ENCODE results near the gene CWC15. TPM values are rescaled to one million over a fixed set of nuclear protein-coding genes. Genes with fewer than 3 reads are reported as not detected.

The CWC15 gene
- total and polyA plus RNA-seq, 2 donors (not counting 1 experiment from before 2014, with no cell fraction given) = 18.1 to 59.8 TPM

DNA sequence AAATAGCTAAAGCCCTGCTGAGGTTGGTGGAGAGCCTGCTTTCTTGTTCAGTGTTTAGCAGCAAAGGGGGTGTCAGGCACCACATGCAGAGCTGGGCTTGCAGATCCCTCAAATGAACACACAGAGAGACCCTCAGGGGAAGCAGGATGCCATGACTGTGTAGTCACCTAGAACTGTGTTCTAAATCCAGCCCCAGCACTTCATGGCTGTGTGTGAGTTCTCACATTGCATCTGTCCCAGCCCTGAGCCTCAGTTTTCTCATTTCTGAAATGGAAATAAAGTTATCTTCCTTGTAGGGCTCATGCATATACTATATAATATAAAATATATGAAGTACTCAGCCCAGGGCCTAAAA lies 47.1 kb downstream of the CWC15 start:
- POLR2A ChIA-PET = no interaction called here
- Histone ChIP-seq H2AFZ (ENCODE audit: insufficient read depth, low read depth, low read length, poor library complexity, severe bottlenecking) (no peak overlapping the region), H3K4me3 (ENCODE audit: control extremely low read depth in 1 of 5, extremely low read depth in 1 of 5, insufficient read depth in 1 of 5, low read depth in 2 of 5, low read length in 4 of 5) (no peak overlapping the region), H4K20me1 (ENCODE audit: control insufficient read depth, insufficient read depth, low read length, poor library complexity, severe bottlenecking) (no peaks in the 10 kb centered on the region), H3K27ac (ENCODE audit: low read length in 2 of 2) (no peak overlapping the region), H3K27me3 (replicated peaks in 1 of 4; ENCODE audit: control extremely low read depth in 1 of 4, control insufficient read depth in 3 of 4, insufficient read depth in 4 of 4, low read length in 3 of 4) (peaks cover 0 to 3% (median 1%) of the 10 kb centered on the region in 4 experiments), H3K36me3 (replicated peaks in 1 of 2; ENCODE audit: control extremely low read depth in 1 of 2, control insufficient read depth in 1 of 2, extremely low read depth in 1 of 2, insufficient read depth in 2 of 2, low read length in 1 of 2) (no peaks in the 10 kb centered on the region), H3K79me2 (ENCODE audit: control insufficient read depth, insufficient read depth, low read length) (no peaks in the 10 kb centered on the region), H3K4me1 (ENCODE audit: control insufficient read depth in 2 of 2, insufficient read depth in 2 of 2, low read length in 2 of 2) (peaks cover 11 to 29% of the 10 kb centered on the region in 2 donors), H3K4me2 (replicated peaks; ENCODE audit: low read depth, low read length, poor library complexity, severe bottlenecking) (no peak overlapping the region), H3K9ac (ENCODE audit: low read length) (no peak overlapping the region), H3K9me3 (ENCODE audit: control extremely low read depth in 1 of 3, control insufficient read depth in 2 of 3, insufficient read depth in 1 of 3, low read length in 2 of 3) (no peaks in the 10 kb centered on the region)
- Mint-ChIP-seq H3K27ac (no peak overlapping the region), H3K4me3 (no peak overlapping the region), H3K4me1 (peaks cover 30% of the 10 kb centered on the region), H3K9me3 (ENCODE audit: insufficient read depth) (no peaks in the 10 kb centered on the region), H3K27me3 (peaks cover 9% of the 10 kb centered on the region)
- CTCF ChIA-PET = no interaction called here
- ATAC-seq (ENCODE audit: low read depth) = no peak
- DNase-seq = no peak
- TF ChIP-seq CTCF (IDR thresholded peaks at IDR 0.05) = no peak
- TF ChIP-seq EZH2 (IDR thresholded peaks at IDR 0.05; ENCODE audit: borderline replicate concordance, insufficient read depth, low read depth, low read length, poor library complexity, severe bottlenecking) = no peak
- intact Hi-C loops (cut with micrococcal nuclease) = no loop called here

DNA sequence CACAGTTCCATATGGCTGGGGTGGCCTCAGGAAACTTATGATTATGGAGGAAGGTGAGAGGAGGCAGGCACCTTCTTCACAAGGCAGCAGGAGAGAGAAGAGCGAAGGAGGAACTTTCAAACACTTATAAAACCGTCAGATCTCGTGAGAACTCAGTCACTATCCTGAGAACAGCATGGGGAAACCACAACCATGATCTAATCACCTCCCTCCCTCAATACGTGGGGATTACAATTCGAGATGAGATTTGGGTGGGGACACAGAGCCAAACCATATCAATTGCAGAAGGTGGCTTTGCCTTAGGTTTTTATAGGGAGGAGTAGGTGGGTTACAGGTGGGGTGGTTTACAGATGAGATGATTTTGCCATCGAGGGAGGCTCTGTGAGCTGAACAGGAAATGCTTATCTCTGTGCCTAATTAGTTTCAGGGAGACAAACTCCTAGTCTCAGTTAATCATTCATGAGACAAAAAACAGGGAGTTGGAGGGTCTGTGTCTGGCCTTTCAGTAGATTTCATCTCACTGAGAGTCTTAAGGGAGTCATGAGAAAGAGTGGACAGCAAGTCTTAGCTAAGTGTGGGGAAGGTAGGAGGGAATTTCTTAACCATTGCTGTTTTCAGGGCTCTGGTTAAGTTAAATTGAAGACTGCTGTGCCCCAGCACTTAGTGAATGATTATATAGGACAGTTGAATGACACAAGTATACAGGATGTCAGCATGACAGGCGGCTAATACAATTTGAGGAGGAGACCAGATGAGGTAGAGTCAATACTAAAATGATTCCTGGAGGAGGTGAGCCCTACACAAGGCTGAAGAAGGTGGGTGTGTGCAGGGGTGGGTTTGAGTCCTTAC lies 47.7 kb downstream of the CWC15 start:
- DNase-seq (no peak), ATAC-seq (ENCODE audit: low read depth) (no peak)
- POLR2A ChIA-PET = no interaction called here
- Mint-ChIP-seq H3K9me3 (ENCODE audit: insufficient read depth) (no peaks in the 10 kb centered on the region), H3K4me1 (peaks cover 30% of the 10 kb centered on the region), H3K27me3 (peaks cover 9% of the 10 kb centered on the region), H3K27ac (no peak overlapping the region), H3K4me3 (no peak overlapping the region)
- no peaks in the 10 kb centered on the region for H3K9me3 ChIP-seq (ENCODE audit: control extremely low read depth in 1 of 3, control insufficient read depth in 2 of 3, insufficient read depth in 1 of 3, low read length in 2 of 3)
- no peak overlapping the region for H3K9ac ChIP-seq (ENCODE audit: low read length)
- H3K4me2 ChIP-seq (replicated peaks; ENCODE audit: low read depth, low read length, poor library complexity, severe bottlenecking) = no peak overlapping the region
- intact Hi-C loops (cut with micrococcal nuclease) = no loop called here
- 62% methylated on average over 1 of the region's 7 CpGs for WGBS (ENCODE audit: insufficient coverage)
- no peaks in the 10 kb centered on the region for H3K79me2 ChIP-seq (ENCODE audit: control insufficient read depth, insufficient read depth, low read length)
- no peak overlapping the region for H3K4me3 ChIP-seq (ENCODE audit: control extremely low read depth in 1 of 5, extremely low read depth in 1 of 5, insufficient read depth in 1 of 5, low read depth in 2 of 5, low read length in 4 of 5)
- no peak overlapping the region for H3K27ac ChIP-seq (ENCODE audit: low read length in 2 of 2)
- CTCF ChIA-PET = interaction anchor here (0.6 kb wide), 1 partner anchor 1067 kb away, joined by 3 read pairs; no protein-coding TSS in a partner anchor
- no peaks in the 10 kb centered on the region for H4K20me1 ChIP-seq (ENCODE audit: control insufficient read depth, insufficient read depth, low read length, poor library complexity, severe bottlenecking)
- peaks cover 0 to 3% (median 1%) of the 10 kb centered on the region in 4 experiments for H3K27me3 ChIP-seq (replicated peaks in 1 of 4; ENCODE audit: control extremely low read depth in 1 of 4, control insufficient read depth in 3 of 4, insufficient read depth in 4 of 4, low read length in 3 of 4)
- peak overlapping the region; percentile 30 for H2AFZ ChIP-seq (ENCODE audit: insufficient read depth, low read depth, low read length, poor library complexity, severe bottlenecking)
- TF ChIP-seq CTCF (IDR thresholded peaks at IDR 0.05) = no peak
- TF ChIP-seq EZH2 (IDR thresholded peaks at IDR 0.05; ENCODE audit: borderline replicate concordance, insufficient read depth, low read depth, low read length, poor library complexity, severe bottlenecking) = no peak
- H3K36me3 ChIP-seq (replicated peaks in 1 of 2; ENCODE audit: control extremely low read depth in 1 of 2, control insufficient read depth in 1 of 2, extremely low read depth in 1 of 2, insufficient read depth in 2 of 2, low read length in 1 of 2) = no peaks in the 10 kb centered on the region
- H3K4me1 ChIP-seq (ENCODE audit: control insufficient read depth in 2 of 2, insufficient read depth in 2 of 2, low read length in 2 of 2) = peaks cover 11 to 29% of the 10 kb centered on the region in 2 donors
